Loucy (cell line): Measurements from ENCODE around the gene TTI1.

Experiments used
- H2AFZ ChIP-seq: fragments of 200-600 bp; sonication (generic); 2 replicates; pipeline ENCODE4 v1.6.0; 2016; ENCODE audit warnings: antibody characterized with exemption, mild to moderate bottlenecking, low read length, moderate library complexity
- H3F3A ChIP-seq: fragments of 200-600 bp; 2 replicates; pipeline ENCODE4 v1.6.0; 2016; ENCODE audit warnings: antibody characterized with exemption, low read depth, mild to moderate bottlenecking
- H3K27me3 ChIP-seq: fragments of 200-600 bp; sonication (generic); 2 replicates; pipeline ENCODE4 v1.6.1; 2014; ENCODE audit warnings: low read length, mild to moderate bottlenecking; ENCODE audit not compliant: insufficient read depth, poor library complexity, severe bottlenecking
- H3K36me3 ChIP-seq: fragments of 200-600 bp; sonication (generic); 2 replicates; pipeline ENCODE4 v1.6.1; 2016; ENCODE audit warnings: low read length; ENCODE audit not compliant: insufficient read depth
- H3K4me1 ChIP-seq: fragments of 200-600 bp; sonication (generic); 2 replicates; pipeline ENCODE4 v1.5.1; 2014; ENCODE audit warnings: low read length, mild to moderate bottlenecking; ENCODE audit not compliant: insufficient read depth, poor library complexity, severe bottlenecking
- H3K4me2 ChIP-seq: fragments of 200-600 bp; sonication (generic); 2 replicates; pipeline ENCODE4 v1.6.0; 2014; ENCODE audit warnings: antibody characterized with exemption, low read length, low read depth, mild to moderate bottlenecking; ENCODE audit not compliant: poor library complexity, severe bottlenecking
- H3K4me3 ChIP-seq: fragments of 200-600 bp; sonication (generic); 2 replicates; pipeline ENCODE4 v1.5.1; 2014; ENCODE audit warnings: low read length, mild to moderate bottlenecking, mixed read lengths; ENCODE audit not compliant: poor library complexity, severe bottlenecking
- H3K79me2 ChIP-seq: fragments of 200-600 bp; sonication (generic); 2 replicates; pipeline ENCODE4 v1.6.1; 2014; ENCODE audit warnings: low read length; ENCODE audit not compliant: insufficient read depth
- H3K9ac ChIP-seq: fragments of 200-600 bp; sonication (generic); 2 replicates; pipeline ENCODE4 v1.6.0; 2014; ENCODE audit warnings: mild to moderate bottlenecking, low read depth, low read length, moderate library complexity; ENCODE audit not compliant: poor library complexity, severe bottlenecking
- H3K9me2 ChIP-seq: fragments of 200-600 bp; sonication (generic); replicated peaks from 2 replicates; pipeline ENCODE4 v1.6.1; 2016; ENCODE audit warnings: low read depth, low read length, mixed read lengths
- H3K9me3 ChIP-seq: fragments of 200-600 bp; sonication (generic); 2 replicates; pipeline ENCODE4 v1.6.1; 2014; ENCODE audit warnings: mild to moderate bottlenecking, antibody characterized with exemption, low read length, low read depth; ENCODE audit not compliant: insufficient read depth
- H4K20me1 ChIP-seq: fragments of 200-600 bp; sonication (generic); 2 replicates; pipeline ENCODE4 v1.6.0; 2014; ENCODE audit warnings: antibody characterized with exemption, low read length, mild to moderate bottlenecking; ENCODE audit not compliant: insufficient read depth, poor library complexity, severe bottlenecking
- EZH2phosphoT487 ChIP-seq: fragments of 200-600 bp; IDR thresholded peaks from 2 replicates; pipeline ENCODE4 v1.6.1; 2018; ENCODE audit warnings: antibody characterized with exemption, mild to moderate bottlenecking, moderate library complexity, borderline replicate concordance
- TF ChIP-seq, protein P1 (sequence below): fragments of 200-600 bp; sonication (generic); conservative IDR thresholded peaks from 2 replicates; pipeline ENCODE4 v1.5.1; 2014; ENCODE audit warnings: mild to moderate bottlenecking, antibody characterized with exemption, low read length

The TTI1 gene

DNA sequence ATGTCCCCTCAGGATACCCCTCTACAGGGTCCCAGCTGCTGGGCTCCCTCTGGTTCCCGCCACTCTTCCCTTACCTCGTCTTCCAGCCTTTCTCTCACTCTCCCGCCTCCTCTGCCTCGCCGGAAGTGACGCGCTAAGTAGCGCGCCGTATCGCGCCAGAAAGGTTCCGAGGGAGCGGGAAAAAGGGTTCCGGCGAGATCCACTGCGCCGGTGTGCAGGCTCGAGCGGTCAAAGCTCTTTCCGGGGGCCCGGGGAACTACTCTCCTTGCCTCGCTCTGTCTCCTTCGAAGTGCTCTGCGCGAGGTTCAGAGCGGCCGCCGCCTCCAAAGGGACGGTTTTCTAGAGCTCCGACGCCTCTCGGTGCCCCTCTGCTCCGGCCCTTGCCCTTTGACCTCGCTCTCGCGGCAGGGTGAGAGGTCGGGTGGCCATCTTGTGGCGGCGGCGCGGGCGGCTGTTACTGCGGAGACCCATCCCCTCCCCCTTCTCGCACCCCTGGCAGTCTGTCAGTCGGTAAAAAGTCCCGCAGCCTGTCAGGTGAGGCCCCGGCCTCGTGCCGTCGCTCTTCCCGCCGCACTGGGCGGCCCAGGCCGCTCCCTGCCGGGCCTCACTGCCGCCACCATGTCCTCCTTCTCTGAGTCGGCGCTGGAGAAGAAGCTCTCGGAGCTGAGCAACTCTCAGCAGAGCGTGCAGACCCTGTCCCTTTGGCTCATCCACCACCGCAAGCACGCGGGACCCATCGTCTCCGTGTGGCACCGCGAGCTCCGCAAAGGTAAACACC, at the start of gene TTI1, which contains the start of gene RPRD1B:
TTI1 (minus strand) TSS at position 127 of the 778 bp plus-strand sequence. CDS start 19,640 bp downstream, outside the sequence.
RPRD1B (plus strand) TSS at position 417 of the 778 bp plus-strand sequence; CDS start at position 619, 202 bp downstream.
- H3K27me3 ChIP-seq: no peaks in the 10 kb centered on the region
- peaks cover 59% of the 10 kb centered on the region for H3K4me1 ChIP-seq
- H3K4me2 ChIP-seq: peak within 1 kb of the TSS; percentile 85
- peak within 1 kb of the TSS; percentile 95 for H3K9ac ChIP-seq
- no peak for TF ChIP-seq EZH2phosphoT487
- TF ChIP-seq, protein P1, sequence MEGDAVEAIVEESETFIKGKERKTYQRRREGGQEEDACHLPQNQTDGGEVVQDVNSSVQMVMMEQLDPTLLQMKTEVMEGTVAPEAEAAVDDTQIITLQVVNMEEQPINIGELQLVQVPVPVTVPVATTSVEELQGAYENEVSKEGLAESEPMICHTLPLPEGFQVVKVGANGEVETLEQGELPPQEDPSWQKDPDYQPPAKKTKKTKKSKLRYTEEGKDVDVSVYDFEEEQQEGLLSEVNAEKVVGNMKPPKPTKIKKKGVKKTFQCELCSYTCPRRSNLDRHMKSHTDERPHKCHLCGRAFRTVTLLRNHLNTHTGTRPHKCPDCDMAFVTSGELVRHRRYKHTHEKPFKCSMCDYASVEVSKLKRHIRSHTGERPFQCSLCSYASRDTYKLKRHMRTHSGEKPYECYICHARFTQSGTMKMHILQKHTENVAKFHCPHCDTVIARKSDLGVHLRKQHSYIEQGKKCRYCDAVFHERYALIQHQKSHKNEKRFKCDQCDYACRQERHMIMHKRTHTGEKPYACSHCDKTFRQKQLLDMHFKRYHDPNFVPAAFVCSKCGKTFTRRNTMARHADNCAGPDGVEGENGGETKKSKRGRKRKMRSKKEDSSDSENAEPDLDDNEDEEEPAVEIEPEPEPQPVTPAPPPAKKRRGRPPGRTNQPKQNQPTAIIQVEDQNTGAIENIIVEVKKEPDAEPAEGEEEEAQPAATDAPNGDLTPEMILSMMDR: no peak
- H2AFZ ChIP-seq: peak within 1 kb of the TSS; percentile 87
- H3K36me3 ChIP-seq: no peaks in the 10 kb centered on the region
- peaks cover 100% of the 10 kb centered on the region for H3K79me2 ChIP-seq
- peak within 1 kb of the TSS; percentile 95 for H3K4me3 ChIP-seq
- H3K9me2 ChIP-seq: no peaks in the 10 kb centered on the region
- H3K9me3 ChIP-seq: no peaks in the 10 kb centered on the region
- peaks cover 32% of the 10 kb centered on the region for H4K20me1 ChIP-seq
- H3F3A ChIP-seq: no peaks in the 10 kb centered on the region

DNA sequence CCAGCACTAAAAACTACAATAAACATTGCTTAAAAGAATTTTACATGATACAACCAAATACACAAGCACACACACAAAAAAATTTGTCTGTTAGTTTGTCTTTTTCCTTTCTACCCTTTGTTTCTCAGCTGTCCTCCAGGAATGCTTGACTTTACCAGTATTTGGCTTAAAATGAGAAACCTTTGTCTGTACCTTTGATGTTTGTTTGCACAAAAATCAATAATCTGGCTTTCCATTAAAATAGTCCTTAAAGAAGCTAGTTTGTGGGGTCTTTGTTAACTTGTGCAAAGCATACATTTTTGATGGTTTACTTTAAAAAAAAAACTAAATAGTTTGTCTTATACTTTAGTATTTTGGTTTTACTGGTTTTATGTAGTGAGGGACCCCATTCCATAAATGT, 49.6 kb upstream of the TTI1 start:
- Histone ChIP-seq H3K4me3 (no peak overlapping the region), H3K79me2 (peaks cover 33% of the 10 kb centered on the region), H3K4me2 (no peak overlapping the region), H3K36me3 (peaks cover 91% of the 10 kb centered on the region; the same call in 1 of the 2 replicates), H3K4me1 (no peaks in the 10 kb centered on the region), H3K9me3 (no peaks in the 10 kb centered on the region), H3K9me2 (no peaks in the 10 kb centered on the region), H4K20me1 (no peaks in the 10 kb centered on the region), H2AFZ (no peak overlapping the region), H3K9ac (no peak overlapping the region), H3K27me3 (no peaks in the 10 kb centered on the region), H3F3A (no peaks in the 10 kb centered on the region)
- no peak for TF ChIP-seq EZH2phosphoT487
- TF ChIP-seq, protein P1: no peak

DNA sequence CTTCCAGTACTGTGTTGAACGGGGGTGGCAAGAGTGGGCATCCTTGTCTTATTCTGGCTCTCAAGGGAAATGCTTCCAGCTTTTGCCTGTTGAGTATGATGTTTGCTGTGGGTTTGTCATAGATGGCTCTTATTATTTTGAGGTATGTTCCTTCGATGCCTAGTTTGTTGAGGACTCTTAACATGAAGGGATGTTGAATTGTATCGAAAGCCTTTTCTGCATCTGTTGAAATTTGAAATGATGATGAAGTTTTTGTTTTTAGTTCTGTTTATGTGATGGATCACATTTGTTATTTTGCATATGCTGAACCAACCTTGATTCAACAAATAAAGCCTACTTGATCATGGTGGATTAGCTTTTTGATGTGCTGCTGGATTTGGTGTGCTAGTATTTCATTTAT, 48.3 kb upstream of the TTI1 start:
- no peak overlapping the region for H2AFZ ChIP-seq
- no peak overlapping the region for H3K9ac ChIP-seq
- H3K36me3 ChIP-seq: peaks cover 86% of the 10 kb centered on the region; the same call in 1 of the 2 replicates
- H3F3A ChIP-seq: no peaks in the 10 kb centered on the region
- H3K4me2 ChIP-seq: no peak overlapping the region
- H3K4me1 ChIP-seq: no peaks in the 10 kb centered on the region
- H3K9me3 ChIP-seq: no peaks in the 10 kb centered on the region
- TF ChIP-seq, protein P1: no peak
- TF ChIP-seq EZH2phosphoT487: no peak
- no peak overlapping the region for H3K4me3 ChIP-seq
- H4K20me1 ChIP-seq: no peaks in the 10 kb centered on the region
- no peaks in the 10 kb centered on the region for H3K9me2 ChIP-seq
- no peaks in the 10 kb centered on the region for H3K27me3 ChIP-seq
- peaks cover 33% of the 10 kb centered on the region for H3K79me2 ChIP-seq
